Mesothelial cell of epicardium (in vitro differentiated cells): ENCODE results near the gene ZNF516. TPM values are rescaled to one million over a fixed set of nuclear protein-coding genes. Genes with fewer than 3 reads are reported as not detected.

ENCODE experiments used
- DNase-seq, 2 experiments: peaks; one replicate each; pipeline ENCODE4 v3.0.0; 2021; ENCODE audit warnings: low spot score in 2 of 2; ENCODE audit not compliant: unreplicated experiment in 2 of 2
- H3K27ac Mint-ChIP-seq: 2 replicates; pipeline ENCODE4 v1.8.0; 2021; ENCODE audit warnings: mixed read lengths
- H3K27me3 Mint-ChIP-seq: 2 replicates; pipeline ENCODE4 v1.8.0; 2021; ENCODE audit warnings: low read depth, mixed read lengths
- H3K36me3 Mint-ChIP-seq: 2 replicates; pipeline ENCODE4 v1.8.0; 2021; ENCODE audit warnings: mixed read lengths
- H3K4me1 Mint-ChIP-seq: 2 replicates; pipeline ENCODE4 v1.8.0; 2021; ENCODE audit warnings: mixed read lengths
- H3K4me3 Mint-ChIP-seq: 2 replicates; pipeline ENCODE4 v1.8.0; 2021; ENCODE audit warnings: mild to moderate bottlenecking, moderate library complexity, mixed read lengths
- H3K9me3 Mint-ChIP-seq: 2 replicates; pipeline ENCODE4 v1.8.0; 2021; ENCODE audit warnings: mixed read lengths
- total RNA-seq: library from RNA; stranded (reverse); gene quantifications from 3 replicates; pipeline ENCODE4 v1.2.1, GENCODE V29; 2021
- TF ChIP-seq, protein P1 (sequence below): fragments of 200-600 bp; sonication (generic); IDR thresholded peaks from one replicate; pipeline ENCODE4 v1.5.0; 2021; ENCODE audit warnings: antibody characterized with exemption; ENCODE audit not compliant: unreplicated experiment

Gene ZNF516
- total RNA-seq, 1 donor from 2014 or later, result 92.1 TPM

DNA sequence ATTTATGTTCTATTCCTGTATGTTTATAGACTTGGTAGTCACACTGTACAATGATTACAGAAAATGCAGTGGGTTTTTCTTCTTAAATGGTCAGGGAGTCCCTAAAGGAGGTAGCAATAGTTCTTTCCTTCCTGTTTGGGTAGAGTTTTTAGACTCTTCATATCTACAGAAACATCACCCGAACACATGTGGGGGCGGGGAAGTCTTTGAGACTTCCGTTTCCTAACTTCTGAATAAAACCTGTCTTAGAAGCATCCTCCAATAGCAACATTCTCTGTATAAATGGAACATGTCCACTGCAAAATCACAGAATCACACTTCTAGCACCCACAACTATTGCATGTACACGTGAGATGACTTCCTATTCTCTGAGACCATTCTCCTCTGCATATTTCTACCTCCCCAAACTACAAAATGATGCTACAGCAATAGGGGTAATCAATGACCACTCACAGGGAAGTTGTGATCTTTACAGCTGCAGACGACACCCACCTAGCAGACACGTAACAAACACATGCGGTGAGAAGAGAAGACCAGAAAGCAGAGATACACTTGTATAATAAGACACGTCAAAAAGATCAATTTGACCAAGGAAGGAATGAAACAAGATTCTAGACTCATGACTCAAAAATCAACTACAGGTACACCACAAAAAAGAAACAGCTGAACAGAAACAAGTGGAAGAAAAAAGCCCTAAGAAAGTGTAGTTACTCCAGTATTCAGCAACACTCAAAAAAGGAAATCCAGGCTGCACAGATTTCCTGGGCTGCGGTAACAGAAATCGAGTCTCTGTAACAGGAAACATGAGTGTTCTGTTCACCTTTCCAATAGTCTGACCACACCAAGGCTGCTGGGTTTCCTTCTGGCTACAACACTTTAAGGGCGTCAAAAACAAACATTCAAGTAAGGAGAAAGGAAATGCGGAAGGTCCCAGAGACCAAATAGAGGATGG lies 120.4 kb downstream of the ZNF516 start:
- DNase-seq, result no peak
- no peaks in the 10 kb centered on the region for H3K27me3 Mint-ChIP-seq
- H3K27ac Mint-ChIP-seq, result peak overlapping the region; percentile 8
- H3K4me3 Mint-ChIP-seq, result no peak overlapping the region
- TF ChIP-seq, protein P1, sequence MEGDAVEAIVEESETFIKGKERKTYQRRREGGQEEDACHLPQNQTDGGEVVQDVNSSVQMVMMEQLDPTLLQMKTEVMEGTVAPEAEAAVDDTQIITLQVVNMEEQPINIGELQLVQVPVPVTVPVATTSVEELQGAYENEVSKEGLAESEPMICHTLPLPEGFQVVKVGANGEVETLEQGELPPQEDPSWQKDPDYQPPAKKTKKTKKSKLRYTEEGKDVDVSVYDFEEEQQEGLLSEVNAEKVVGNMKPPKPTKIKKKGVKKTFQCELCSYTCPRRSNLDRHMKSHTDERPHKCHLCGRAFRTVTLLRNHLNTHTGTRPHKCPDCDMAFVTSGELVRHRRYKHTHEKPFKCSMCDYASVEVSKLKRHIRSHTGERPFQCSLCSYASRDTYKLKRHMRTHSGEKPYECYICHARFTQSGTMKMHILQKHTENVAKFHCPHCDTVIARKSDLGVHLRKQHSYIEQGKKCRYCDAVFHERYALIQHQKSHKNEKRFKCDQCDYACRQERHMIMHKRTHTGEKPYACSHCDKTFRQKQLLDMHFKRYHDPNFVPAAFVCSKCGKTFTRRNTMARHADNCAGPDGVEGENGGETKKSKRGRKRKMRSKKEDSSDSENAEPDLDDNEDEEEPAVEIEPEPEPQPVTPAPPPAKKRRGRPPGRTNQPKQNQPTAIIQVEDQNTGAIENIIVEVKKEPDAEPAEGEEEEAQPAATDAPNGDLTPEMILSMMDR, result no peak
- H3K4me1 Mint-ChIP-seq, result no peaks in the 10 kb centered on the region
- peaks cover 33% of the 10 kb centered on the region for H3K36me3 Mint-ChIP-seq
- no peaks in the 10 kb centered on the region for H3K9me3 Mint-ChIP-seq

- Mint-ChIP-seq H3K4me1 (no peaks in the 10 kb centered on the region), H3K9me3 (no peaks in the 10 kb centered on the region), H3K36me3 (peaks cover 37% of the 10 kb centered on the region), H3K4me3 (no peak overlapping the region), H3K27me3 (no peaks in the 10 kb centered on the region), H3K27ac (no peak overlapping the region)
- TF ChIP-seq, protein P1, result no peak
- no peak for DNase-seq
Measured at GRCh38 chr18:76373297-76373696, 121.7 kb downstream of the ZNF516 start.

DNA sequence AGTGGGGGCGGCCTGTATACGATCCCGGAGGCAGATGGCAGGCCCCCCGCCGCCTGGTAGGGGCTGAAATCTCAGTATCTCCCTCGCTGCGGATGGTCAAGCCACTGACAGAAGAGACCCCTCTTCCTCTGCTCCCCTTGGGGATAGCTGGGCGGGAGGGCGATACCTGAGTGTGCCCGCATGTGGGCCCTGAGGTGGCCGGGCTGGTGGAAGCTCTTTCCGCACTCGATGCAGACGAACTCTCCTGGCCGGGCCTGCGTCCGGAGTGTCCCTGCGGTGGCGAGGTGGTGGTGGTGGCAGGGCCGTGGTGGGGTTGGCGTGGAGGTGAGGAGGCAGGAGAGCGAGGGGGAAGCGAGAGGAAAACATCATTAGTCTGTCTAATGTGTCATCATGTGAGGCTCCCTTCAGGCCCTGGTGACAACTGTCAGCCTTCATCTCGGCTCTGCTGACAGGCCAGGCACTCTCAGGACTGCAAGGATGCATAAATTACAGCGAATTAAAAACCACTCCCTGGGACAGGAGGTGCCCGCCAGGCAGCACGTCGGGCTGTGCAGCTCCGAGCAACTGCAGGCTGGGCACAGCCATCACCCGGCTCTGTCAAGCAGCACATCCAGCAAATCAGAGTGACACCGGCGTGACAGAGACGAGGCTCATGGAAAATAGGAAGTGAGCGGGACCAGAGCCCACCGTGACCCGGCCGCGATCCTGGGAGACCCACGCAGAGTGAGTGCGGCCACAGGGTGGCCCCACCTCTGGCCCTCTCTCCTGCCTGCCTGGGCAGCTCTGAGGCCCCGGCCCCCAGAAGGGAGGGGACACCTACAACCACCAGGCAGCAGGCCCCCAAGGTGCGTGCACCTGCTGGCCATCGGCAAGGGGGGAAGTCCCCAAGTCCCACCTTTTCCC lies 123.5 kb downstream of the ZNF516 start:
- Mint-ChIP-seq H3K27me3 (no peaks in the 10 kb centered on the region), H3K4me1 (no peaks in the 10 kb centered on the region), H3K36me3 (peaks cover 32% of the 10 kb centered on the region), H3K4me3 (no peak overlapping the region), H3K27ac (no peak overlapping the region), H3K9me3 (peaks cover 4% of the 10 kb centered on the region)
- TF ChIP-seq, protein P1, result no peak
- DNase-seq, result no peak

- Mint-ChIP-seq H3K9me3 (peaks cover 4% of the 10 kb centered on the region), H3K27me3 (no peaks in the 10 kb centered on the region), H3K4me3 (no peak overlapping the region), H3K36me3 (peaks cover 32% of the 10 kb centered on the region), H3K4me1 (no peaks in the 10 kb centered on the region), H3K27ac (no peak overlapping the region)
- no peak for DNase-seq
- TF ChIP-seq, protein P1, result no peak
Measured at GRCh38 chr18:76370686-76371085, 124.4 kb downstream of the ZNF516 start.

DNA sequence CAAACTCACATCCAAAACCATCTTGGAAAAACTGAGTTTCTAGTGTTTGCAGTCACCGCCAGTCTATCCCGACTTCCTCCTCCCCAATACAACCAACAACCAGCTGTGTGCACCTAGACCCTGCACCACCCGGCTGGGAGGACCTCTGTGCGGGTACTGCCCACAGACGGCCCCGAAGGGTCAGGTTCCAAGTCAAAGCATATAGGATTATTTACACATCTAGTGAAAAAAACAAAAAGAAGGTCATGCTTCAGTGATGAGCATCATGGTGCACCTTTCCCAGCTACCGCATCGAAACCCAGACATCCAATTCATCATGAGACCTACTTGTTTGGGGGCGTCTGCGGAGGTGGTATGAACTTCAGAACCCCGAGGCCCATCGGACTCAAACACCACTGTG lies 124.8 kb downstream of the ZNF516 start:
- H3K9me3 Mint-ChIP-seq, result peaks cover 4% of the 10 kb centered on the region
- H3K4me1 Mint-ChIP-seq, result no peaks in the 10 kb centered on the region
- no peak overlapping the region for H3K27ac Mint-ChIP-seq
- peaks cover 32% of the 10 kb centered on the region for H3K36me3 Mint-ChIP-seq
- no peak for DNase-seq
- TF ChIP-seq, protein P1, result no peak
- no peak overlapping the region for H3K4me3 Mint-ChIP-seq
- no peaks in the 10 kb centered on the region for H3K27me3 Mint-ChIP-seq
